Measurements from ENCODE around the gene MRPS9.

- TF ChIP-seq CTCF (IDR thresholded peaks at IDR 0.05): no peak
- TF ChIP-seq ZFX (IDR thresholded peaks at IDR 0.05; ENCODE audit: borderline replicate concordance): no peak
Observed at GRCh38 chr2:105068875-105069274, 31.0 kb downstream of the MRPS9 start.

Data from 22Rv1 (cell line).